ENCODE results near the gene LSM7. TPM values are rescaled to one million over a fixed set of nuclear protein-coding genes. Genes with fewer than 3 reads are reported as not detected.
A peak's percentile ranks its signal among the peaks of the same experiment; 100 is the strongest.
"Not testable (repeated sequence)": the region's sequence is repeated elsewhere in the genome, so short reads cannot be mapped to it uniquely, and the experiment has no call there.

Gene LSM7
- total and polyA plus RNA-seq, 7 experiments from 2014 or later: 79.4 to 182 (median 103) TPM

DNA sequence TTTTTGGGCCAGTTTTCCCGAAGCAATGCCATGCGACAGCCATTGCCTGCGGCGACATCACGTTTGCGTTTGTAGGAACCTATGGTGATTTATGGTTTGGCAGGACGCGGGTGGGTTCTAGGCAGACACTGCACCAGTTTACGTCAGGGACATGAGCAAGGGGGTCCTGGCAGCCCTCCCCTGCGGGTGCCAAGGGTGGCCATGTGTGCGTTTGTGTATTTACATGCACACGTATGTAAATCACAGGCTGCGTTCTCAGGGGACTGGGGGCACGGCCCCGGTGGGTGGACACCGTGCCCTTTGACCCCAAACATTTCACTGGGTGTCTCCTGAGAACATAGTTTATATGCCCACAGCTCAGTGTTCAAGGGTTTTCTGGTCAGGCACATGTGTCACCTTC is 22.3 kb upstream of the LSM7 start:
- H3K9me3 Mint-ChIP-seq: no peaks in the 10 kb centered on the region
- ChIA-PET CTCF (no interaction called here), POLR2A (no interaction called here)
- H3K27ac ChIP-seq (ENCODE audit: low read depth, low read length): no peak overlapping the region
- H3K36me3 ChIP-seq (ENCODE audit: control insufficient read depth in 2 of 3, insufficient read depth in 3 of 3, low read length in 3 of 3): peaks cover 0 to 57% (median 6%) of the 10 kb centered on the region in 3 experiments
- H3K27ac Mint-ChIP-seq: no peak overlapping the region
- H3K27me3 ChIP-seq (ENCODE audit: control insufficient read depth in 2 of 2, insufficient read depth in 2 of 2, low read length in 2 of 2): no peaks in the 10 kb centered on the region
- no peak for DNase-seq
- no peaks in the 10 kb centered on the region for H3K27me3 Mint-ChIP-seq
- H3K4me3 ChIP-seq (ENCODE audit: low read length): no peak overlapping the region
- no peaks in the 10 kb centered on the region for H3K9me3 ChIP-seq (ENCODE audit: control insufficient read depth in 2 of 3, low read length in 3 of 3)
- H3K4me1 Mint-ChIP-seq: no peaks in the 10 kb centered on the region
- intact Hi-C loops (cut with micrococcal nuclease): no loop called here
- H3K36me3 Mint-ChIP-seq: peaks cover 0 to 3% (median 2%) of the 10 kb centered on the region in 5 donors
- H3K4me1 ChIP-seq (ENCODE audit: control insufficient read depth in 2 of 2, insufficient read depth in 2 of 2, low read length in 2 of 2): no peaks in the 10 kb centered on the region
- ATAC-seq: no peak
- H3K4me3 Mint-ChIP-seq: no peak overlapping the region

DNA sequence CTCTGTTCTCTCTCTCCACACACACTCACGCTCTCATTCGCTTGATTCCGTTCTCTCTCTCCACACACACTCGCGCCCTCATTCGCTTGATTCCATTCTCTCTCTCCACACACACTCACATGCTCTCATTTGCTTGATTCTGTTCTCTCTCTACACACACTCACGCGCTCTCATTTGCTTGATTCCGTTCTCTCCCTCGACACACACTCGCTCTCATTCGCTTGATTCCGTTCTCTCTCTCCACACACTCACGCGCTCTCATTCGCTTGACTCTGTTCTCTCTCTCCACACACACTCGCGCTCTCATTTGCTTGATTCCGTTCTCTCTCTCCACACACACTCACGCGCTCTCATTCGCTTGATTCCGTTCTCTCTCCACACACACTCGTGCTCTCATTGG is 21.4 kb upstream of the LSM7 start:
- peaks cover 0 to 65% (median 6%) of the 10 kb centered on the region in 3 experiments for H3K36me3 ChIP-seq (ENCODE audit: control insufficient read depth in 2 of 3, insufficient read depth in 3 of 3, low read length in 3 of 3)
- H3K4me3 ChIP-seq (ENCODE audit: low read length); CTCF ChIA-PET; H3K9me3 Mint-ChIP-seq; intact Hi-C loops (cut with micrococcal nuclease); POLR2A ChIA-PET; H3K4me1 ChIP-seq (ENCODE audit: control insufficient read depth in 2 of 2, insufficient read depth in 2 of 2, low read length in 2 of 2); H3K27me3 Mint-ChIP-seq; H3K27ac Mint-ChIP-seq; ATAC-seq; H3K4me1 Mint-ChIP-seq; H3K27ac ChIP-seq (ENCODE audit: low read depth, low read length); H3K4me3 Mint-ChIP-seq; H3K9me3 ChIP-seq (ENCODE audit: control insufficient read depth in 2 of 3, low read length in 3 of 3); DNase-seq; H3K36me3 Mint-ChIP-seq; H3K27me3 ChIP-seq (ENCODE audit: control insufficient read depth in 2 of 2, insufficient read depth in 2 of 2, low read length in 2 of 2): not testable (repeated sequence)

DNA sequence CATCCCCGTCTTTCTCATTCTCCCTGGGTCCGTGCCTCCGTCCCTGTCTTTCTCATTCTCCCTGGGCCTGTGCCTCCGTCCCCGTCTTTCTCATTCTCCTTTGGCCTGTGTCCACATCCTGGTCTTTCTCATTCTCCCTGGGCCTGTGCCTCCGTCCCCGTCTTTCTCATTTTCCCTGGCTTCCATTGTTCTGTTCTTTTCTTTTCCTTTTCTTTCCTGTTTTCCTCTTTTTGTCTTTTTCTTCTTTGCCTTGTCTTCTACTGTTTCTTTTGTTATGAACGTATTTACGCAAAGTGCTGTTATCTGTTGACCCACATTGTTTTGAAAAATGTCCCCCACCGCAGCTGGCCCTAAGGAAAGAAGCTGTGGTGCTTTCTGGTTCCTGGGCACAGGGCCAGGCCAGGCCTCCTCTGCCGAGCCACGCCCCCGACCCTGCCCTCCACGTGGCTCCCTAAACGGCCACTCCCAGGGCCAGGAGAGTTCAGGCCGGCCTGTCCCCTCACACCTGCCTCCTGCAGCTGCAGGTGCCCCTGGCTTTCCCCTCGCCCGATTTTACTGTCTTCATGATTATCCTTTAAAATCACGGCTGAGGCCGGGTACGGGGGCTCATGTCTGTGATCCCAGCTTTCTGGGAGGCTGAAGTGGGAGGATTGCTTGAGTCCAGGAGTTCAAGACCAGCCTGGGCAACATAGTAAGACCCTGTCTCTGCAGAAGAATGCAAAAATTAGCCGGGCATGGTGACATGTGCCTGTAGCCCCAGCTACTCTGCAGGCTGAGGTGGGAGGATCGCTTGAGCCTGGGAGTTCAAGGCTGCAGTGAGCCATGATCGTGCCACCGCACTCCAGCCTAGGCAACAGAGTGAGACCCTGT is 17.6 kb upstream of the LSM7 start:
- H3K27me3 Mint-ChIP-seq: no peaks in the 10 kb centered on the region
- H3K4me3 ChIP-seq (ENCODE audit: low read length): no peak overlapping the region
- DNase-seq (no peak), ATAC-seq (no peak)
- H3K9me3 Mint-ChIP-seq: no peaks in the 10 kb centered on the region
- no peaks in the 10 kb centered on the region for H3K9me3 ChIP-seq (ENCODE audit: control insufficient read depth in 2 of 3, low read length in 3 of 3)
- H3K4me3 Mint-ChIP-seq: no peak overlapping the region
- peaks cover 0 to 53% (median 6%) of the 10 kb centered on the region in 3 experiments for H3K36me3 ChIP-seq (ENCODE audit: control insufficient read depth in 2 of 3, insufficient read depth in 3 of 3, low read length in 3 of 3)
- H3K27ac Mint-ChIP-seq: peak overlapping the region in 3 of 9 donors; percentile 29 to 67 (median 38)
- H3K4me1 Mint-ChIP-seq: peaks cover 0 to 2% (median 0%) of the 10 kb centered on the region in 7 donors
- intact Hi-C loops (cut with micrococcal nuclease): no loop called here
- H3K27me3 ChIP-seq (ENCODE audit: control insufficient read depth in 2 of 2, insufficient read depth in 2 of 2, low read length in 2 of 2): no peaks in the 10 kb centered on the region
- H3K27ac ChIP-seq (ENCODE audit: low read depth, low read length): no peak overlapping the region
- POLR2A ChIA-PET: interaction anchor here (0.6 kb wide), 1 partner anchor 735 kb away, joined by 4 read pairs; no protein-coding TSS in a partner anchor
- H3K4me1 ChIP-seq (ENCODE audit: control insufficient read depth in 2 of 2, insufficient read depth in 2 of 2, low read length in 2 of 2): no peaks in the 10 kb centered on the region
- CTCF ChIA-PET: no interaction called here
- H3K36me3 Mint-ChIP-seq: peaks cover 0 to 5% (median 3%) of the 10 kb centered on the region in 5 donors

DNA sequence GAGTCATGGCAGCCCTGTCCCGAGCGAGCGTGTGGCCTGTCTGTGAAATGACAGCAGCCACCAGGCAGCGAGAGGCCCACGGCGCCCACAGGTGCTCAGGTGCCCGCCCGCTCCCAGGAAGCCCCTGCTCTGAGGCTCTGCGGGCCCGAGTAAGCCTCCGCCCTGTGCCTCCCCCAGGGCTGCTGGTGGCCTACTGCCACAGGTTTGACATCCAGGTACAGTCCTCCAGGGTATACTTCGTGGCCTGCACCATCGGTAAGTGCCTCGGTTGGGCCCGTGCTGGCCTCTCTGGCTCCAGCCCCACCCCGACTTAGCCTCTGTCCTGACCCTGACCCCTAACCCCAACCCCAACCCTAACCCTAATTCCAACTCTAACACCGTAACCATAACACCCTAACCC is 16.7 kb upstream of the LSM7 start:
- intact Hi-C loops (cut with micrococcal nuclease): no loop called here
- Histone ChIP-seq H3K9me3 (ENCODE audit: control insufficient read depth in 2 of 3, low read length in 3 of 3) (no peaks in the 10 kb centered on the region), H3K4me1 (ENCODE audit: control insufficient read depth in 2 of 2, insufficient read depth in 2 of 2, low read length in 2 of 2) (no peaks in the 10 kb centered on the region), H3K27me3 (ENCODE audit: control insufficient read depth in 2 of 2, insufficient read depth in 2 of 2, low read length in 2 of 2) (no peaks in the 10 kb centered on the region), H3K36me3 (ENCODE audit: control insufficient read depth in 2 of 3, insufficient read depth in 3 of 3, low read length in 3 of 3) (peaks cover 0 to 53% (median 6%) of the 10 kb centered on the region in 3 experiments), H3K4me3 (ENCODE audit: low read length) (no peak overlapping the region), H3K27ac (ENCODE audit: low read depth, low read length) (no peak overlapping the region)
- POLR2A ChIA-PET: no interaction called here
- Mint-ChIP-seq H3K4me3 (no peak overlapping the region), H3K9me3 (no peaks in the 10 kb centered on the region), H3K4me1 (peaks cover 0 to 2% (median 0%) of the 10 kb centered on the region in 7 donors), H3K27ac (no peak overlapping the region), H3K36me3 (peaks cover 0 to 5% (median 3%) of the 10 kb centered on the region in 5 donors), H3K27me3 (no peaks in the 10 kb centered on the region)
- DNase-seq (no peak), ATAC-seq (no peak)
- CTCF ChIA-PET: no interaction called here

DNA sequence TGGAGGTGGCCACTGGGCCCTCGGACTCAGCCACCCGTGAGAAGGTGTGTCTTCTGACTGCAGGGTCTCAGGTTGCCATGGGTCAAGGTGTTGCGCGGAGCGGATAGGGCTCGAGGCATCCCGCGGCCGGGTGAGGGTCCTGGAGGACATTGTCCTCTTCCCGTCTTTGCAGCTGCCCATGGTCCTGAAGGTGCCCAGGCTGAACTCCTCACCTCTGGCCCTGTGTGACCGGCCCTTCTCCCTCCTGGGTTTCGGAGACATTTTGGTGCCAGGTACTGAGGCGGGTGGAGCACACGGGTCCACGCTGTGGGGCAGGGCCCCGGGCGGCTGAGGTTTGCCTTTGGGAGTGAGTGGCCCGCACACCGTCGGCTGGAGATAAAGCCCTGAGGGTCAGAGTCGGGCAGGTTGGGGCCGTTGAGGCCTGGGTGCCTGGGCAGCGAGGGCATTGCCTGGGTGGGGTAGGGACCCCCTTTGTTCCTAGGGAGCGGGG is 16.0 kb upstream of the LSM7 start:
- intact Hi-C loops (cut with micrococcal nuclease): no loop called here
- H3K4me3 Mint-ChIP-seq: no peak overlapping the region
- Histone ChIP-seq H3K36me3 (ENCODE audit: control insufficient read depth in 2 of 3, insufficient read depth in 3 of 3, low read length in 3 of 3) (peaks cover 0 to 52% (median 0%) of the 10 kb centered on the region in 3 experiments), H3K9me3 (ENCODE audit: control insufficient read depth in 2 of 3, low read length in 3 of 3) (no peaks in the 10 kb centered on the region), H3K4me3 (ENCODE audit: low read length) (no peak overlapping the region), H3K27me3 (ENCODE audit: control insufficient read depth in 2 of 2, insufficient read depth in 2 of 2, low read length in 2 of 2) (no peaks in the 10 kb centered on the region), H3K27ac (ENCODE audit: low read depth, low read length) (no peak overlapping the region), H3K4me1 (ENCODE audit: control insufficient read depth in 2 of 2, insufficient read depth in 2 of 2, low read length in 2 of 2) (no peaks in the 10 kb centered on the region)
- H3K4me1 Mint-ChIP-seq: peaks cover 0 to 2% (median 0%) of the 10 kb centered on the region in 7 donors
- no peak for ATAC-seq
- DNase-seq: no peak
- POLR2A ChIA-PET: no interaction called here
- no peaks in the 10 kb centered on the region for H3K9me3 Mint-ChIP-seq
- H3K27ac Mint-ChIP-seq: no peak overlapping the region
- CTCF ChIA-PET: no interaction called here
- H3K36me3 Mint-ChIP-seq: peaks cover 0 to 5% (median 3%) of the 10 kb centered on the region in 5 donors
- H3K27me3 Mint-ChIP-seq: no peaks in the 10 kb centered on the region

DNA sequence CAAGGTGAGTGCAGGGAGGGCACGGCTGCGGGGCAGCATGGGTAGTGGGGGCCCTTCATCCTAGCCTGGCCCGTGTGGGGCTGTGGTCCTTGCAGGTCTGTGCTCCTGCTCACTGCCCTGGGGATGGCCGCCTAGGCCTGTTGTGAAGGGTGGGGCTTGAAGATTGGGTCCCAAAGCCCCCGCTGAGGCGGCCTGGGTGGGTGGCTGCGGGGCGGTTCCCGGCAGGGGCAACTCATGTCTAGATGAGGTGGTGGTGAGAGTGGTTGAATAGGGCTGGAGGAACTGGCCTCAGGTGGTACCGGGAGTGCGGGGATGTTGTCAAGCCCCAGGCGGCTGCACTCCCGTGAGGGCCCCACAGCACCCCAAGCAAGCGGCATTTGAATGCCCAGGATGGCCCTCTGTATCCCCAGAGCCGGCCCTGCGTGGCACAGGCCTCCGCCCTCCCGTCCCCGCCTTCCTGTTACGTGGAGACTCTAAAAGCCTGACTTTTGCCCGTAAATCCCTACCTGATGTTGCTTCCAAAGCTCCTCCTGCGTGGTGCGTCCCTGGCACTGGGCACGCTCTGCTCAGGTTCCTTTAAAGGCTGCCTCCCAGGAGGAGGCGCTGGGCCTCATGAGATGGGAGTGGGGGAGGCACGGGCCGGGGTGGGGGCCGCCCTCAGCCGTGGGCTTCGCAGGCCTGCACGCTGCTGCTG is 15.1 kb upstream of the LSM7 start:
- Histone ChIP-seq H3K27ac (ENCODE audit: low read depth, low read length) (no peak overlapping the region), H3K27me3 (ENCODE audit: control insufficient read depth in 2 of 2, insufficient read depth in 2 of 2, low read length in 2 of 2) (no peaks in the 10 kb centered on the region), H3K36me3 (ENCODE audit: control insufficient read depth in 2 of 3, insufficient read depth in 3 of 3, low read length in 3 of 3) (peaks cover 0 to 59% (median 0%) of the 10 kb centered on the region in 3 experiments), H3K9me3 (ENCODE audit: control insufficient read depth in 2 of 3, low read length in 3 of 3) (no peaks in the 10 kb centered on the region), H3K4me1 (ENCODE audit: control insufficient read depth in 2 of 2, insufficient read depth in 2 of 2, low read length in 2 of 2) (no peaks in the 10 kb centered on the region), H3K4me3 (ENCODE audit: low read length) (no peak overlapping the region)
- Mint-ChIP-seq H3K4me3 (no peak overlapping the region), H3K27me3 (no peaks in the 10 kb centered on the region), H3K4me1 (peaks cover 0 to 2% (median 0%) of the 10 kb centered on the region in 7 donors), H3K27ac (no peak overlapping the region), H3K9me3 (no peaks in the 10 kb centered on the region), H3K36me3 (peaks cover 0 to 5% (median 3%) of the 10 kb centered on the region in 5 donors)
- intact Hi-C loops (cut with micrococcal nuclease): no loop called here
- no peak for ATAC-seq
- no peak for DNase-seq
- ChIA-PET CTCF (interaction anchor here (0.6 kb wide), 1 partner anchor 69 kb away, joined by 3 read pairs; no protein-coding TSS in a partner anchor), POLR2A (no interaction called here)
